ENCODE results near the gene PGLYRP1. TPM values are rescaled to one million over a fixed set of nuclear protein-coding genes. Genes with fewer than 3 reads are reported as not detected.

Gene PGLYRP1
- total and polyA plus RNA-seq, 2 of the 13 experiments (the other 11 are each of a cell fraction or from before 2014, with no cell fraction given): not detected

DNA sequence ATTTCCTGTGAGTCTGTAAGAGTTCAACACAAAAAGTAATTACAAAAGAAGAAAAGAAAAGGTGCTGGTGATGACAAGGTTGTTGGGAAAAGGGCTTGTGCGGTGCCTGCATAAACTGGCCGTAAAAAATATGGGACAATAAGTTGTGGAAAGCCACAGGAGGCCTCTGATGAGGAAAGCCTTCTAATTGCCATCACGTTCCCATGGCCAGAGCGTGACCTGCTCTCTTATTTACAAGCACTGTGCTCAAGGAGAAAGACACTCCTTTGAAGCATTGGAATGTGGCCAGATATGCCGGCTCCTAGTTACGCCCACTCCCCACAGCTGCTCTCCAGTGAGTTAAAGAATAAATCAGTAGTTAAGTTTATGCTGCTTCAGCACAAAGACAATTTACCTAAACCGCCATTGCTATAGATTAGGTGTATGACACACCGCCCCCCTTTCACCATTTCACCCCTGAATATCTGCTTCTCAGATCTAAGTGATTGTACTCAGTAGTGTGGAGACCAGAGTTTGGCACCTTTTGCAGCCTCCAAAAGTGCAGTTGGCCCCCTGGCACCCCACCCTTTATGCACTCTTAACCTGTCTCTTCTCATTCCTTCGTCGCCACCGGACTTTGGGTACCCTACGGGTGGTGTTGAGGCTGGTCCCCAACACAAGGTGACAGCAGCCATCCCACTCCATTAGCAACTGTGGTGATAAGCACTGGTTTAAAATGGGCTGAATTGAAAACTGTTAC is 8.1 kb upstream of the PGLYRP1 start:
- Histone ChIP-seq H3K36me3 (replicated peaks in 1 of 2; ENCODE audit: control insufficient read depth in 1 of 2, insufficient read depth in 2 of 2, low read length in 2 of 2) (no peaks in the 10 kb centered on the region), H3K4me1 (ENCODE audit: insufficient read depth, low read length) (peaks cover 22% of the 10 kb centered on the region), H3K9me3 (ENCODE audit: low read length) (no peaks in the 10 kb centered on the region), H3K27me3 (ENCODE audit: control insufficient read depth in 1 of 2, insufficient read depth in 2 of 2, low read length in 2 of 2) (no peaks in the 10 kb centered on the region), H3K9ac (ENCODE audit: insufficient read depth, low read depth, low read length) (no peak overlapping the region), H3K4me2 (ENCODE audit: low read depth, low read length) (no peak overlapping the region), H3K4me3 (replicated peaks in 1 of 3; ENCODE audit: insufficient read depth in 1 of 3, low read depth in 2 of 3, low read length in 3 of 3) (no peak overlapping the region), H4K20me1 (ENCODE audit: insufficient read depth, low read length) (no peaks in the 10 kb centered on the region), H3K79me2 (ENCODE audit: insufficient read depth, low read length) (no peaks in the 10 kb centered on the region), H3K27ac (ENCODE audit: extremely low read length, insufficient read depth, low read length) (no peak overlapping the region), H2AFZ (ENCODE audit: low read length) (no peak overlapping the region)
- TF ChIP-seq RFXANK (CRISPR knock-in tag; IDR thresholded peaks at IDR 0.05): no peak
- peak in 1 of 2 experiments; percentile 25; a peak in 1 of 4 replicates for TF ChIP-seq MAFK (conservative IDR thresholded peaks at IDR 0.05 in 1 of 2, IDR thresholded peaks at IDR 0.05 in 1 of 2; ENCODE audit: low read length in 2 of 2)
- intact Hi-C loops (cut with micrococcal nuclease; ENCODE audit: unreplicated experiment) (no loop called here), in situ Hi-C loops (cut with HindIII; ENCODE audit: extremely low pct_ligation_motif_present, low pct_unique_long_range_greater_than_20kb) (no loop called here)
- FAIRE-seq (no peak), ATAC-seq (no peak), DNase-seq (ENCODE audit: low spot score) (no peak)
- 71% methylated on average over 12 of the region's 12 CpGs for whole genome bisulfite sequencing (ENCODE audit: low lambda C conversion rate)
- POLR2A ChIA-PET: no interaction called here
- BruUV-seq (replicated peaks): no TSS peak
- CTCF ChIA-PET (ENCODE audit: low intra/inter-chr PET ratio, low total read pairs): interaction anchor here (2.1 kb wide), 1 partner anchor 47 kb away, joined by 7 read pairs; no protein-coding TSS in a partner anchor

DNA sequence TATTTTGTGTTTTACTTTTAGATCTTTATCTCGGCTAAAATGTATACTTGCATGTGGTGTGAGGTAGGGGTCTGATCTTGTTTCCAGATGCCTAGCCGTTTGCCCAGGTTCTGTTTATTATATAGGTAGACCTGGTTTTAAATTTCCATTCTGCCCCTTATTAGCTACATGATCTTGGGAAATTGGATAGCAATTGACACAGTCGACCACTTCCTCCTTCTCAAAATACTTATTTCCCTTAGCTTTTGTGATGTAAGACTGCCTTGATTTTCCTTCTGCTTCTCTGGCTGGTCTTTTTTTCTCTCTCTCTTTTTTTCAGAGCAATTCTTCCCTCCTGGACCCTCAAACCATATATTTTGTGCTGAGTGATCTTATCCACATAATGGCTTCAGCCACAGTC is 3.0 kb upstream of the PGLYRP1 start:
- intact Hi-C loops (cut with micrococcal nuclease; ENCODE audit: unreplicated experiment) (no loop called here), in situ Hi-C loops (cut with HindIII; ENCODE audit: extremely low pct_ligation_motif_present, low pct_unique_long_range_greater_than_20kb) (loop anchor here (5.0 kb wide), 2 partner anchors 51 to 241 kb away; no protein-coding TSS in a partner anchor)
- no TSS peak for BruUV-seq (replicated peaks)
- Histone ChIP-seq H2AFZ (ENCODE audit: low read length) (no peak overlapping the region), H3K27ac (ENCODE audit: extremely low read length, insufficient read depth, low read length) (no peak overlapping the region), H3K27me3 (ENCODE audit: control insufficient read depth in 1 of 2, insufficient read depth in 2 of 2, low read length in 2 of 2) (no peaks in the 10 kb centered on the region), H3K9ac (ENCODE audit: insufficient read depth, low read depth, low read length) (no peak overlapping the region), H3K36me3 (replicated peaks in 1 of 2; ENCODE audit: control insufficient read depth in 1 of 2, insufficient read depth in 2 of 2, low read length in 2 of 2) (no peaks in the 10 kb centered on the region), H4K20me1 (ENCODE audit: insufficient read depth, low read length) (no peaks in the 10 kb centered on the region), H3K4me1 (ENCODE audit: insufficient read depth, low read length) (peaks cover 19% of the 10 kb centered on the region), H3K9me3 (ENCODE audit: low read length) (no peaks in the 10 kb centered on the region), H3K4me2 (ENCODE audit: low read depth, low read length) (no peak overlapping the region), H3K4me3 (replicated peaks in 1 of 3; ENCODE audit: insufficient read depth in 1 of 3, low read depth in 2 of 3, low read length in 3 of 3) (no peak overlapping the region), H3K79me2 (ENCODE audit: insufficient read depth, low read length) (no peaks in the 10 kb centered on the region)
- ChIA-PET POLR2A (no interaction called here), CTCF (ENCODE audit: low intra/inter-chr PET ratio, low total read pairs) (interaction anchor here (4.8 kb wide), 1 partner anchor 51 kb away, joined by 166 read pairs; no protein-coding TSS in a partner anchor)
- FAIRE-seq (no peak), DNase-seq (ENCODE audit: low spot score) (no peak), ATAC-seq (no peak)
- WGBS (ENCODE audit: low lambda C conversion rate): 64% methylated on average over 3 of the region's 3 CpGs
- TF ChIP-seq ATF7-NPFF (CRISPR knock-in tag; IDR thresholded peaks at IDR 0.05; ENCODE audit: low read depth) (no peak), NFIB (CRISPR knock-in tag; IDR thresholded peaks at IDR 0.05; ENCODE audit: borderline replicate concordance) (no peak), AHR (CRISPR knock-in tag; IDR thresholded peaks at IDR 0.05) (no peak), ZNF143 (CRISPR knock-in tag; IDR thresholded peaks at IDR 0.05) (no peak), CREM (IDR thresholded peaks at IDR 0.05) (no peak), CREM (CRISPR knock-in tag; IDR thresholded peaks at IDR 0.05) (no peak), ZNF501 (CRISPR knock-in tag; IDR thresholded peaks at IDR 0.05) (no peak), JUND (CRISPR knock-in tag; IDR thresholded peaks at IDR 0.05) (no peak), ZNF713 (CRISPR knock-in tag; IDR thresholded peaks at IDR 0.05) (no peak), KDM5A (IDR thresholded peaks at IDR 0.05; ENCODE audit: borderline replicate concordance, low read length) (no peak), FOSL1 (CRISPR knock-in tag; IDR thresholded peaks at IDR 0.05; ENCODE audit: borderline replicate concordance) (no peak)
- TF ChIP-seq, protein P1, sequence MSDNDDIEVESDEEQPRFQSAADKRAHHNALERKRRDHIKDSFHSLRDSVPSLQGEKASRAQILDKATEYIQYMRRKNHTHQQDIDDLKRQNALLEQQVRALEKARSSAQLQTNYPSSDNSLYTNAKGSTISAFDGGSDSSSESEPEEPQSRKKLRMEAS (IDR thresholded peaks at IDR 0.05): no peak
- TF ChIP-seq, protein P2, sequence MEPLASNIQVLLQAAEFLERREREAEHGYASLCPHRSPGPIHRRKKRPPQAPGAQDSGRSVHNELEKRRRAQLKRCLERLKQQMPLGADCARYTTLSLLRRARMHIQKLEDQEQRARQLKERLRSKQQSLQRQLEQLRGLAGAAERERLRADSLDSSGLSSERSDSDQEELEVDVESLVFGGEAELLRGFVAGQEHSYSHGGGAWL (CRISPR knock-in tag; IDR thresholded peaks at IDR 0.05): no peak
- TF ChIP-seq, protein P3, sequence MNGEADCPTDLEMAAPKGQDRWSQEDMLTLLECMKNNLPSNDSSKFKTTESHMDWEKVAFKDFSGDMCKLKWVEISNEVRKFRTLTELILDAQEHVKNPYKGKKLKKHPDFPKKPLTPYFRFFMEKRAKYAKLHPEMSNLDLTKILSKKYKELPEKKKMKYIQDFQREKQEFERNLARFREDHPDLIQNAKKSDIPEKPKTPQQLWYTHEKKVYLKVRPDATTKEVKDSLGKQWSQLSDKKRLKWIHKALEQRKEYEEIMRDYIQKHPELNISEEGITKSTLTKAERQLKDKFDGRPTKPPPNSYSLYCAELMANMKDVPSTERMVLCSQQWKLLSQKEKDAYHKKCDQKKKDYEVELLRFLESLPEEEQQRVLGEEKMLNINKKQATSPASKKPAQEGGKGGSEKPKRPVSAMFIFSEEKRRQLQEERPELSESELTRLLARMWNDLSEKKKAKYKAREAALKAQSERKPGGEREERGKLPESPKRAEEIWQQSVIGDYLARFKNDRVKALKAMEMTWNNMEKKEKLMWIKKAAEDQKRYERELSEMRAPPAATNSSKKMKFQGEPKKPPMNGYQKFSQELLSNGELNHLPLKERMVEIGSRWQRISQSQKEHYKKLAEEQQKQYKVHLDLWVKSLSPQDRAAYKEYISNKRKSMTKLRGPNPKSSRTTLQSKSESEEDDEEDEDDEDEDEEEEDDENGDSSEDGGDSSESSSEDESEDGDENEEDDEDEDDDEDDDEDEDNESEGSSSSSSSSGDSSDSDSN (CRISPR knock-in tag; IDR thresholded peaks at IDR 0.05): no peak

Measured in HepG2 (cell line).